ENCODE results near the gene PARD3. TPM values are rescaled to one million over a fixed set of nuclear protein-coding genes. Genes with fewer than 3 reads are reported as not detected.

Gene PARD3
- total RNA-seq, 4 donors from 2014 or later = 27.3 to 65.3 (median 55.6) TPM

DNA sequence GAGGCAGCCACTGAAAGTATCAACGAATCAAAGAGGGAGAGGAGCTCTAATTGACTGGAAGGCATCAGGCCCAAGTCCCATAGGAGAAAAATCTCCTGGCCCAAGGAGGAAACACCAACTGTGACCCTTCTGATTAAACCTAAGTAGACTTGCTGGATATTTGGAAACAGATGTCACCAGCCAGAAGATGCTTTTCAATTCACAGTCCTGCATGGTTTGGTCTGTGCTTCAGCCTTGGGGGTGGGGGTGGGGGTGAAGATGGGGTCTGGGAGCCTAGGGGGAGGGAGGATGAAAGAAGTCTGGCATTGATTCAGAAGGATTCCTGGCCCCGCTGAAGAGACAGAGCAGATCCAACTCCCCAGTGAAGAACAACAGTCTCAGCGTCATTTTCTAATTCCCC is 623.7 kb downstream of the PARD3 start:
- 71 to 78% methylated on average over 2 to 3 of the region's 3 CpGs for WGBS, 2 donors (ENCODE audit: low coverage in 1 of 2)
- in situ Hi-C loops (cut with MboI; ENCODE audit: low pct_ligation_motif_present in 1 of 4, low pct_unique_long_range_greater_than_20kb in 1 of 4, low sequenced_read_pairs in 3 of 4) (no loop called here), intact Hi-C loops (cut with DNase I; ENCODE audit: low total_unique reads) (no loop called here)
- no peak overlapping the region for H3K4me3 ChIP-seq
- no peaks in the 10 kb centered on the region for H3K9me3 ChIP-seq
- H3K27me3 ChIP-seq = no peaks in the 10 kb centered on the region
- peaks cover 0 to 18% (median 4%) of the 10 kb centered on the region in 4 donors for H3K4me1 ChIP-seq
- no peaks in the 10 kb centered on the region for H3K36me3 ChIP-seq
- H3K27ac ChIP-seq = no peak overlapping the region
- TF ChIP-seq POLR2A (IDR thresholded peaks at IDR 0.05) (no peak), POLR2AphosphoS5 (IDR thresholded peaks at IDR 0.05) (no peak), EP300 (IDR thresholded peaks at IDR 0.05; ENCODE audit: low read depth) (no peak), CTCF (IDR thresholded peaks at IDR 0.05) (no peak)
- DNase-seq = no peak

- no peak for DNase-seq
- in situ Hi-C loops (cut with MboI; ENCODE audit: low pct_ligation_motif_present in 1 of 4, low pct_unique_long_range_greater_than_20kb in 1 of 4, low sequenced_read_pairs in 3 of 4) (no loop called here), intact Hi-C loops (cut with DNase I; ENCODE audit: low total_unique reads) (no loop called here)
- Histone ChIP-seq H3K36me3 (no peaks in the 10 kb centered on the region), H3K27ac (no peak overlapping the region), H3K27me3 (no peaks in the 10 kb centered on the region), H3K4me3 (no peak overlapping the region), H3K9me3 (no peaks in the 10 kb centered on the region), H3K4me1 (peaks cover 3 to 23% (median 8%) of the 10 kb centered on the region in 4 donors)
- TF ChIP-seq POLR2A (IDR thresholded peaks at IDR 0.05) (no peak), POLR2AphosphoS5 (IDR thresholded peaks at IDR 0.05) (no peak), EP300 (IDR thresholded peaks at IDR 0.05; ENCODE audit: low read depth) (no peak), CTCF (IDR thresholded peaks at IDR 0.05) (no peak)
- WGBS, 2 donors (ENCODE audit: low coverage in 1 of 2) = 84 to 94% methylated on average over 5 to 7 of the region's 7 CpGs
Observed at GRCh38 chr10:34190580-34190979, 624.5 kb downstream of the PARD3 start.

GRCh38 chr10:34189830-34190229 is 625.3 kb downstream of the PARD3 start:
- TF ChIP-seq EP300 (IDR thresholded peaks at IDR 0.05; ENCODE audit: low read depth) = no peak
- no peak for TF ChIP-seq POLR2AphosphoS5 (IDR thresholded peaks at IDR 0.05)
- TF ChIP-seq CTCF (IDR thresholded peaks at IDR 0.05) = no peak
- no peak for TF ChIP-seq POLR2A (IDR thresholded peaks at IDR 0.05)
- Histone ChIP-seq H3K4me3 (no peak overlapping the region), H3K36me3 (no peaks in the 10 kb centered on the region), H3K4me1 (peaks cover 0 to 25% (median 12%) of the 10 kb centered on the region in 4 donors), H3K27me3 (no peaks in the 10 kb centered on the region), H3K27ac (no peak overlapping the region), H3K9me3 (no peaks in the 10 kb centered on the region)
- intact Hi-C loops (cut with DNase I; ENCODE audit: low total_unique reads) (no loop called here), in situ Hi-C loops (cut with MboI; ENCODE audit: low pct_ligation_motif_present in 1 of 4, low pct_unique_long_range_greater_than_20kb in 1 of 4, low sequenced_read_pairs in 3 of 4) (no loop called here)
- 86 to 88% methylated on average over 1 of the region's 1 CpG for WGBS, 2 donors (ENCODE audit: low coverage in 1 of 2)
- DNase-seq = no peak

DNA sequence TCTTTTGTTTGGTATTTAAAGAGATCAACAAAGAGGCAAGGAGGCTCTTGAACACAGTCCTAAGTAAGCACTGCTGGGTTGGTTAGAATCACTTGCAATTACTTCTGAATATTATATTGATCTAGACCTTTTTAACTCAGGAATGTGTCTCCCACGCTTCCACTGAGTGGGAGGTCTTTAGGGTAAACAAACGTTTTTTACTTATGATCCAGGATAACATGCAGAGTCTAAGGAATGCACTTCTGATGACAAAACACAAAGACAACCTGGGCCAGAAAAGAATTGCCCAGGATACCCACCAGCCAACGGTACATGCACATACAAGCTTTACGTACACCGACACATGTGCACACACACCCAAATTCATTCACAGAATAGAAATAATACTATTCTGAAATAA is 626.9 kb downstream of the PARD3 start:
- H3K36me3 ChIP-seq = no peaks in the 10 kb centered on the region
- H3K9me3 ChIP-seq = no peaks in the 10 kb centered on the region
- DNase-seq = no peak
- TF ChIP-seq POLR2A (IDR thresholded peaks at IDR 0.05) (no peak), EP300 (IDR thresholded peaks at IDR 0.05; ENCODE audit: low read depth) (no peak)
- 85 to 86% methylated on average over 2 to 5 of the region's 5 CpGs for WGBS, 2 donors (ENCODE audit: low coverage in 1 of 2)
- H3K27ac ChIP-seq = no peak overlapping the region
- no peak overlapping the region for H3K4me3 ChIP-seq
- H3K4me1 ChIP-seq = peaks cover 0 to 24% (median 12%) of the 10 kb centered on the region in 4 donors
- in situ Hi-C loops (cut with MboI; ENCODE audit: low pct_ligation_motif_present in 1 of 4, low pct_unique_long_range_greater_than_20kb in 1 of 4, low sequenced_read_pairs in 3 of 4) = no loop called here
- no peaks in the 10 kb centered on the region for H3K27me3 ChIP-seq
- intact Hi-C loops (cut with DNase I; ENCODE audit: low total_unique reads) = no loop called here

DNA sequence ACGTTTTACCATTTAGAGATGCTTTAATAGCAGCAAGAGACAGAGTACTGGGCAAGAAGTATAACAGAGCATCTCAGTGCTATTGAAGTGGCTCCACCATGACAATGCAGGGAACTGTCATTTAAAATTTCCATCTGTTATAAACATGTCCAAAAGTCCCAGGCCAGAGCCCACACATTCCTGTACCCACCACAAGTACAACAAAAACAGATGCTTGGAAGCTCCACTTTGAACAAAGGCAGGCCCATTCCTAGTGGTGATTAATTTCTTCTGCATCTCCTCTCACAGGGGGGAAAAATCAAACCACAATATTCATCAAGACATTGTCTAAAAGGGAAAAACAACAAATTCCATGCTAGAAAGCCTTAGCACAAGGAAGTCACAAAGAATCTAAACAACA is 627.9 kb downstream of the PARD3 start:
- H3K27me3 ChIP-seq = no peaks in the 10 kb centered on the region
- no peak overlapping the region for H3K27ac ChIP-seq
- WGBS, 2 donors (ENCODE audit: low coverage in 1 of 2) = 69% methylated on average over 1 of the region's 1 CpG; no CpG with 5 or more reads in 1 of the 2 donors
- in situ Hi-C loops (cut with MboI; ENCODE audit: low pct_ligation_motif_present in 1 of 4, low pct_unique_long_range_greater_than_20kb in 1 of 4, low sequenced_read_pairs in 3 of 4) (no loop called here), intact Hi-C loops (cut with DNase I; ENCODE audit: low total_unique reads) (no loop called here)
- no peaks in the 10 kb centered on the region for H3K36me3 ChIP-seq
- H3K4me3 ChIP-seq = no peak overlapping the region
- DNase-seq = no peak
- peaks cover 0 to 24% (median 13%) of the 10 kb centered on the region in 4 donors for H3K4me1 ChIP-seq
- no peaks in the 10 kb centered on the region for H3K9me3 ChIP-seq
- TF ChIP-seq POLR2AphosphoS5 (IDR thresholded peaks at IDR 0.05) (no peak), CTCF (IDR thresholded peaks at IDR 0.05) (no peak), POLR2A (IDR thresholded peaks at IDR 0.05) (no peak), EP300 (IDR thresholded peaks at IDR 0.05; ENCODE audit: low read depth) (no peak)
